OCI-LY7 (cell line): ENCODE results near the gene ADAMTS16. TPM values are rescaled to one million over a fixed set of nuclear protein-coding genes. Genes with fewer than 3 reads are reported as not detected.

ENCODE experiments used
- BruUV-seq: library from RNA; stranded (reverse); fragments of 400-500 nt; replicated peaks from 2 replicates; lab custom pipeline; 2021; lab: Mats Ljungman, UMichigan
- CTCF ChIA-PET: fragments of 300-600 bp; sonication (Branson Sonifier 250); formaldehyde crosslinking; loops from one replicate; lab custom pipeline; 2022; ENCODE audit warnings: antibody characterized with exemption; ENCODE audit not compliant: unreplicated experiment; lab: Charles Lee
- POLR2A ChIA-PET: fragments of 300-600 bp; sonication (Branson Sonifier 250); formaldehyde crosslinking; loops from one replicate; lab custom pipeline; 2022; ENCODE audit warnings: antibody characterized with exemption; lab: Charles Lee
- DNase-seq: peaks from one replicate; pipeline ENCODE4 v3.0.0-alpha.2; 2015; ENCODE audit warnings: low spot score
- H2AFZ ChIP-seq: fragments of 200-600 bp; sonication (generic), shearing (Covaris generic); 2 replicates; pipeline ENCODE4 v1.6.1; 2014; ENCODE audit warnings: mild to moderate bottlenecking, antibody characterized with exemption, low read length, moderate library complexity
- H3K27ac ChIP-seq: fragments of 200-600 bp; sonication (generic); 2 replicates; pipeline ENCODE4 v1.5.1; 2014; ENCODE audit warnings: mixed run types, low read depth, mild to moderate bottlenecking, moderate library complexity, low read length, inconsistent platforms; ENCODE audit not compliant: poor library complexity, severe bottlenecking
- H3K36me3 ChIP-seq: fragments of 200-600 bp; sonication (generic); 2 replicates; pipeline ENCODE4 v1.6.1; 2014; ENCODE audit warnings: mild to moderate bottlenecking, antibody characterized with exemption, low read length, moderate library complexity, mixed read lengths; ENCODE audit not compliant: insufficient read depth
- H3K4me1 ChIP-seq: fragments of 200-600 bp; sonication (generic); 2 replicates; pipeline ENCODE4 v1.5.1; 2014; ENCODE audit warnings: mild to moderate bottlenecking, low read length; ENCODE audit not compliant: insufficient read depth, poor library complexity, severe bottlenecking
- H3K4me2 ChIP-seq: fragments of 200-600 bp; sonication (generic); 2 replicates; pipeline ENCODE4 v1.6.1; 2014; ENCODE audit warnings: mild to moderate bottlenecking, low read length
- H3K4me3 ChIP-seq: fragments of 200-600 bp; sonication (generic); 2 replicates; pipeline ENCODE4 v1.5.1; 2014; ENCODE audit warnings: mild to moderate bottlenecking, low read depth, low read length; ENCODE audit not compliant: poor library complexity, severe bottlenecking
- H3K79me2 ChIP-seq: fragments of 200-600 bp; sonication (generic); 2 replicates; pipeline ENCODE4 v1.6.1; 2016; ENCODE audit warnings: low read depth, mild to moderate bottlenecking, low read length, moderate library complexity, mixed read lengths; ENCODE audit not compliant: insufficient read depth
- H3K9me2 ChIP-seq: fragments of 200-600 bp; sonication (generic); 2 replicates; pipeline ENCODE4 v1.6.1; 2016; ENCODE audit warnings: mild to moderate bottlenecking, low read length, mixed read lengths; ENCODE audit not compliant: insufficient read depth
- H3K9me3 ChIP-seq: fragments of 200-600 bp; sonication (generic); 2 replicates; pipeline ENCODE4 v1.6.1; 2014; ENCODE audit warnings: mild to moderate bottlenecking, mixed run types, low read length, mixed read lengths
- H4K20me1 ChIP-seq: fragments of 200-600 bp; sonication (generic); 2 replicates; pipeline ENCODE4 v1.6.1; 2014; ENCODE audit warnings: mild to moderate bottlenecking, antibody characterized with exemption, low read length, moderate library complexity, mixed read lengths; ENCODE audit not compliant: insufficient read depth
- EZH2phosphoT487 ChIP-seq: fragments of 200-600 bp; sonication (generic); IDR thresholded peaks from 2 replicates; pipeline ENCODE4 v1.6.1; 2018; ENCODE audit warnings: low read depth, borderline replicate concordance, mild to moderate bottlenecking, mixed run types, antibody characterized with exemption, low read length, moderate library complexity, mixed read lengths
- intact Hi-C: fragments of 100-400 bp; cut with micrococcal nuclease; formaldehyde crosslinking; loops from one replicate; pipeline ENCODE4 v1.10.0; 2022; ENCODE audit not compliant: unreplicated experiment
- total RNA-seq, 2 experiments: library from RNA; depleted of rRNA in 1 of 2; stranded (reverse); fragments of >200 nt in 1 of 2; shearing (Covaris generic) in 1 of 2; gene quantifications; 2 replicates each; pipeline ENCODE4 v1.2.3, GENCODE V29; 2014 to 2022
- TF ChIP-seq, protein P1 (sequence below): fragments of 200-600 bp; sonication (generic); conservative IDR thresholded peaks from 2 replicates; pipeline ENCODE4 v1.5.1; 2014; ENCODE audit warnings: mild to moderate bottlenecking, antibody characterized with exemption, low read length, moderate library complexity, mixed read lengths

ADAMTS16 gene
- total RNA-seq, 2 experiments from 2014 or later = not detected

DNA sequence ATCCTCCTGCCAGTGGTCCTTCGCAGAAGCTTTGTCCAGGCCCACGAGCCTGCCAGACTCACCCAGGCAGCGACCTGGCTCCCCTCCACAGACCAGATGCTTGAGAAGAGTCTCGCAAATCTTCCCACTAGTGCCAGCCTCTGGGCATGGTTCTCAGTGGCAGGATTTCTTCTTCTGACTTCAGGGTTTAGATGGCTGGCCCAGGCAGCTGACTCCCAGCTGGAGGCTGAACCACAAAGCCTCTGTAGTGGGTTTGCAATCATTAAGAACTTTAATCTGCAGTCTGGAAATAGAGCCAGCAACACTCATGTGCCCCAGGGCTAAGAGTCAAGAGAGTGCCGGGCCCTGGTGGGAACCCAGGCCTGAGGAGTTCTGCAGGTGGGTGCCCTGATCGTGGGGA, 191.7 kb downstream of the ADAMTS16 start:
- Histone ChIP-seq H3K36me3 (no peaks in the 10 kb centered on the region), H3K79me2 (no peaks in the 10 kb centered on the region), H4K20me1 (no peaks in the 10 kb centered on the region), H3K4me3 (no peak overlapping the region), H3K9me3 (no peaks in the 10 kb centered on the region), H3K4me2 (no peak overlapping the region), H3K9me2 (no peaks in the 10 kb centered on the region), H2AFZ (no peak overlapping the region), H3K4me1 (no peaks in the 10 kb centered on the region), H3K27ac (no peak overlapping the region)
- CTCF ChIA-PET = no interaction called here
- POLR2A ChIA-PET = no interaction called here
- DNase-seq = no peak
- TF ChIP-seq, protein P1, sequence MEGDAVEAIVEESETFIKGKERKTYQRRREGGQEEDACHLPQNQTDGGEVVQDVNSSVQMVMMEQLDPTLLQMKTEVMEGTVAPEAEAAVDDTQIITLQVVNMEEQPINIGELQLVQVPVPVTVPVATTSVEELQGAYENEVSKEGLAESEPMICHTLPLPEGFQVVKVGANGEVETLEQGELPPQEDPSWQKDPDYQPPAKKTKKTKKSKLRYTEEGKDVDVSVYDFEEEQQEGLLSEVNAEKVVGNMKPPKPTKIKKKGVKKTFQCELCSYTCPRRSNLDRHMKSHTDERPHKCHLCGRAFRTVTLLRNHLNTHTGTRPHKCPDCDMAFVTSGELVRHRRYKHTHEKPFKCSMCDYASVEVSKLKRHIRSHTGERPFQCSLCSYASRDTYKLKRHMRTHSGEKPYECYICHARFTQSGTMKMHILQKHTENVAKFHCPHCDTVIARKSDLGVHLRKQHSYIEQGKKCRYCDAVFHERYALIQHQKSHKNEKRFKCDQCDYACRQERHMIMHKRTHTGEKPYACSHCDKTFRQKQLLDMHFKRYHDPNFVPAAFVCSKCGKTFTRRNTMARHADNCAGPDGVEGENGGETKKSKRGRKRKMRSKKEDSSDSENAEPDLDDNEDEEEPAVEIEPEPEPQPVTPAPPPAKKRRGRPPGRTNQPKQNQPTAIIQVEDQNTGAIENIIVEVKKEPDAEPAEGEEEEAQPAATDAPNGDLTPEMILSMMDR = no peak
- no peak for TF ChIP-seq EZH2phosphoT487
- BruUV-seq = no TSS peak
- intact Hi-C loops = no loop called here

DNA sequence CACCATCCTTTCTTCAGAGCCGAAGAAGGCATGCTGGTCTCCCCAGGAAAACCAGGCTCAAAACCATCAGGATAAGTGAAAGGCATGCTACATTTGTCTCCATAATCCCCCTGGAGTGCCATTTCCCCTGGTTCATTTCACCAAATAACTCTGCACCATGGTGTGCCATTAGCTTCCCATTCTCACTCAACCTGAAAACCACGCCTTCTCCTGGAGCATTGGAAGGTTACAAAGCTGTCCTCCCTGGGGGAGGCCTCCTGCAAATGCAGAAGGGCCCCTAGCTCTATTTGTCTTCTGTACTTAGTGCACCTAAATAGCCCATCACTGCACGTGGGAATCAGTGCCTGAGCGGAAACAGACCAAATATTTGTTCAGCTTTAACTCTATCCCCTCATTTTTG, 192.2 kb downstream of the ADAMTS16 start:
- BruUV-seq = no TSS peak
- no peaks in the 10 kb centered on the region for H4K20me1 ChIP-seq
- TF ChIP-seq EZH2phosphoT487 = no peak
- H3K9me2 ChIP-seq = no peaks in the 10 kb centered on the region
- DNase-seq = no peak
- ChIA-PET CTCF (no interaction called here), POLR2A (no interaction called here)
- H3K9me3 ChIP-seq = no peaks in the 10 kb centered on the region
- H3K79me2 ChIP-seq = no peaks in the 10 kb centered on the region
- H3K36me3 ChIP-seq = no peaks in the 10 kb centered on the region
- H2AFZ ChIP-seq = no peak overlapping the region
- no peaks in the 10 kb centered on the region for H3K4me1 ChIP-seq
- intact Hi-C loops = no loop called here
- H3K4me2 ChIP-seq = no peak overlapping the region
- no peak overlapping the region for H3K27ac ChIP-seq
- H3K4me3 ChIP-seq = no peak overlapping the region

DNA sequence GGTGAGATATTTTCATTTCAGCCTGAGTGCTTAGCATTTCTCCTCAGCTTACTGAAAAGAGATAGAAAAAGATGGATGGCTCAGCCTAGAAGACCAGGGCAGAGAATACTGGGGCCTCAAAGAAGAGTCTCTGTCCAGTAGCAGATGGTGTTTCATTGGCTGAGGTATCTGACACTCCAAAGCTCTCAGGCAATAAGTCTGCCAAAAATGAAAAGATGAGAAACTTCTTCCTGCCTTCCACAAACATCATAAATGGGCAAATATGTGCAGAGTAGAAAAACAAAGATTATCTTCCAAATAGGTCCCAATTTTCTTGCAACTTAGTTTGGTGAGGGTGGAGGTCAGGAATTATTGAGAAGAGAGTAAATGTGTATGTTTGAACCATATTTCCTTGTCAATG, 195.0 kb downstream of the ADAMTS16 start:
- Histone ChIP-seq H2AFZ (no peak overlapping the region), H3K9me3 (no peaks in the 10 kb centered on the region), H3K36me3 (no peaks in the 10 kb centered on the region), H4K20me1 (no peaks in the 10 kb centered on the region), H3K9me2 (no peaks in the 10 kb centered on the region), H3K4me3 (no peak overlapping the region), H3K27ac (no peak overlapping the region), H3K4me2 (no peak overlapping the region), H3K4me1 (no peaks in the 10 kb centered on the region), H3K79me2 (no peaks in the 10 kb centered on the region)
- no TSS peak for BruUV-seq
- TF ChIP-seq, protein P1 = no peak
- no peak for TF ChIP-seq EZH2phosphoT487
- no peak for DNase-seq
- ChIA-PET POLR2A (no interaction called here), CTCF (no interaction called here)
- intact Hi-C loops = no loop called here
